SIG-M5 (cell line): ENCODE results near the gene ISM1.
"Not testable (repeated sequence)": the region's sequence is repeated elsewhere in the genome, so short reads cannot be mapped to it uniquely, and the experiment has no call there.

ENCODE experiments used
- DNase-seq: peaks from one replicate; lab custom pipeline; 2025; lab: John Stamatoyannopoulos, UW

The ISM1 gene

GRCh38 chr20:13221673-13222318 lies 722 bp downstream of the ISM1 start:
- no peak for DNase-seq

DNA sequence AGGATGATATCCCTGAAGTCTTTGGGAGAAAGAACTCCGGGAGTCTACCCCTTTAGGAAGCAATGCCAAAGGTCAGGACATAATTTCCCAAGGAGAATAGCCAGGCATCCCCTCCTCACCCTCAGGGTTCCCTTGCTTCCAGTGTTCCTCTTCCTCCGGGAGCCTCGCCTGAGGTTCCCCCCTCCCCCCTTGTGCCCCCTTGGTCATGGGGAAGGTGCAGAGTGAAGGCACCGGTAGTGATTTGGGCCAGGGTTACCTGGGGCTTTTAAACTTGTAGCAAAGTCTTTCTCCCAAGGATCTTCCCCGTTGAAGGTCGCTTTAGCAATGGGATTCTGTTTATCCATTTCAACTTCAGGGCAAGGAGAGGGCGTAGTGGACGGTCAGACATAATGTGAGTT lies 1.2 kb downstream of the ISM1 start:
- DNase-seq = no peak

DNA sequence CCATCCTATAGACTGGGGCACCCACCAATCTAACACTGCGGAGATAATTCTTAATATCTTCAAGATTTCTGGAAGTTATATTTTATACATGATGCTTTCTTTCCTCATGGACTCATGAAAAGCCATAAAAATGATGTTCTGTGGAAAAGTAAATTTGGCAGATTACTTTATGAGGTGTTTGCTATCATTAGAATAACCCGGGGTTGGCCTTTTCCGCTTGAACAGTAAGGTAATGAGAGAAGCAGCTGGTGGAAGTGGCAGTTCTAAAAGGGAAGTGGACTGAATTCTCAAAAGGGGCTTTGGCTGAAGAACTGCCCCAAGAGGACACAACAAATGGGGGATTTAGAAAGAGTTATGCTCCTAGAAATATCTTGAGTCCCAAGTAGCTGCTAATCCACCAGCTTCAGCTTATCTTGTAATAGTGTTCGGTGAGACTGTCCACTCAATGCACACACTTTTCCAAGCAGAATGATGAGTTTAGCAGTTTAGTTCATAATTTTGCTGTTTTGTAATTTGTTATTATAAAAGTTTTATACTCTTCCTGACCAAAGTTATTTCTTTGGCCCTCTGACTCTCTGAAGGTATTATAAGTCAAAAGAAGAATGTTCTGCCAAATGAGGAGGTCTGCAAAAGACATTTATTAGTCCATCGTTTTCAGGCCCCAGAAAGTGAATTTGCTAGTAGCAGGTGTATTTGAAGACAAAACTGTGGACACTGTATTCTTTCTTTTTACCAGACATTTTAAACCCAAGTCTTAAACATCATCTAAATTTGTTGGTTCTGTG lies 2.9 kb downstream of the ISM1 start:
- DNase-seq = no peak

DNA sequence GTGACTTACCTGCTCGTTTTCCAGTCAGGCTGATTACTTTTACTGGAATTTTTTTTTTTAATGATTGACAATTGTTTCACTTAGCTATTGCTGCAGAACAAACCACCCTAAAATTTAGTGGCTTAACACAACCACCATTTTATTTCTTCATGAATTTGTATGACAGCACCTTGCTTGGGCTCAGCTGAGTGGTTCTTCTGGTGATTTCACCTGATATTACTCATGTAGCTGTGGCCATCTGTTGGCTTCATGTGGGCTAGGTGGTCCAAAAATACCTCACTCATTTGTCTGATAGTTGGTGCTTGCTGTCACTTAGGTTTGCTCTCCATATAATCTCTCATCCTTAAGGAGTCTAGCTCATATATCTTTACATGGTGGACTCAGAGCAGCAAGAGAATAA lies 5.3 kb downstream of the ISM1 start:
- no peak for DNase-seq

GRCh38 chr20:13228771-13229170 lies 7.7 kb downstream of the ISM1 start:
- DNase-seq = no peak

- no peak for DNase-seq
Observed at GRCh38 chr20:13229538-13229937, 8.5 kb downstream of the ISM1 start.

GRCh38 chr20:13231031-13231752 lies 10.1 kb downstream of the ISM1 start:
- no peak for DNase-seq

GRCh38 chr20:13232999-13233398 lies 11.9 kb downstream of the ISM1 start:
- DNase-seq = no peak

DNA sequence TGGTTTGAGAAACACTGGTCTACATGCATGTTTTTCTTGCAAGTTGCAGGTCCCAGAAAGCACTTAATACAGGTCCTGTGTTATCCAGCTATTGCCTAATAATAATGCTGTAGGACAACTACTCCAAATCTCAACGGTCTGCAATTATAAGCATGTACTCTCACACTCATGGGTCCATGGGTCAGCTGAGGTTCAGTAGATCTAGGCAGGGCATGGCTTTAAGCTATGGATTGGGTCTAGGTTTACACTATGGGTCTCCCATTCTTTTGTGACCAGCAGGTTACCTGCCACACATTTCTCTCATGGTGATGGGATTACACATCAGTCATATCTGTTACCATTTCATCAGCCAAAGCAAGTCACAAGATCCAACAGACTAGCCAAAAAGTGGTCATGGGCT lies 13.9 kb downstream of the ISM1 start:
- no peak for DNase-seq

DNA sequence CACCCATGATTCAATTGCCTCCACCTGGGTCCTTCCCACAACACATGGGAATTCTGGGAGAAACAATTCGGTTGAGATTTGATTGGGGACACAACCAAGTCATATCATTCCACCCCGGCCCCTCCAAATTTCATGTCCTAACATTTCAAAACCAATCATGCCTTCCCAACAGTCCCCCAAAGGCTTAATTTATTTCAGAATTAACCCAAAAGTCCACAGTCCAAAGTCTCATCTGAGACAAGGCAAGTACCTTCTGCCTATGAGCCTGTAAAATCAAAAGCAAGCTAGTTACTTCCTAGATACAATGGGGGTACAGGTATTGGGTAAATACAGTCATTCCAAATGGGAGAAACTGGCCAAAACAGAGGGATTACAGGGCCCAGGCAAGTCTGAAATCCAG lies 15.3 kb downstream of the ISM1 start:
- DNase-seq = not testable (repeated sequence)

DNA sequence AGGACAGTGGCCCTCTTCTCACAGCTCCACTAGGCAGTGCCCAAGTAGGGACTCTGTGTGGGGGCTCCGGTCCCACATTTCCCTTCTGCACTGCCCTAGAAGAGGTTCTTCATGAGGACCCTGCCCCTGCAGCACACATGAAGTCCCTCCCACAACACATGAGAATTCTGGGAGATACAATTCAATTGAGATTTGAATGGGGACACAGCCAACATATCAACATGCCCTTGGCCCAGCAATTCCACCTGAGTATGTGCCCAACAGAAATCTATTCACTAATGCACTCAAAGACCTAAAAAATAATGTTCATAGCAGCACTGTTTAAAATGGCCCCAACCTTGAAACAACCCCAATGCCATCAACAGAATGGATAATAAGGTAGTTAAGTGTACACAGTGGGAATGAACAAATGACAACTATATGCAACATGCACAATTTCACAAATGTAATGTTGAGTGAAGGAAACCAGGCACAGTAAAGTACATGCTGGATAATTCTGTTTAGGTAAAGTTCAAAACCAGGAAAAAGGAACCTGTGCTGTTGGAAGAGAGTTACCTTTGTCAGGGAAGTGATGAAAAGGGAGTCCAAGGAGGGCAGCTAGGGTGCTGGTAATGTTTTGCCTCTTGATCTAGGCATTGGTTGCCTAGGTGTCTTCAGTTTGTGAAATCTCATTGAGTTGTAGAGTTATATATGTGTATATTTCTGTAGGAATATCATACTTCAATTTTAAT lies 16.1 kb downstream of the ISM1 start:
- DNase-seq = no peak

DNA sequence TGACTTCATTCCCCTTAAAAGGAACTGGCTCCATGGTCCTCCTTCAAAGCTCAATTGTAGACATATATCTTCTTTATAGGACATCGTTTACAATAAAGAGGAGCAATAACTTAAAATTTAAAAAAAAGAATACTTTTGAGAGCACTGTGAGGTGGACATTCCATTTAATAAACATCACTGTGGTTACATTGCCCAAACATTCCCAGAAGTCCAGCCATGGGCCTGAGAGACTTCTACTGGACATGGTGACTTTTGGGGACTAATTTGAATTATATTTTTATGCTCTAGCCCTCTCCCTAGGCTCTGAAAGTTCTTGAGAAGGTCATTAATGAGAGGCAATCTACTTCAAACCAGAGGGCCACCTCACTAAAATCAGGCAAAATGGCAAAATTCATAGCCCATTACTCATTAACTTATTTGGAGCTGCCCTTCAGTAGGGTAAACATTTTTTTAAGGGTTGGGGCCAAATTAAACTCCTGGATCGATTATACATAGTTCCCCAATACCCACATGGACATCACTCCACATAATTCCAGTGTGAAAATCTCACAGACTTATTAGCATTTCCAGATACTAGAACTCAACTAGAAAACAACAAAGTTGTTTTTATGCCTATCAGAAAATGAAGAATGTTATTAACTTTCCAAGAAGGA lies 17.1 kb downstream of the ISM1 start:
- DNase-seq = no peak

- no peak for DNase-seq
Observed at GRCh38 chr20:13243826-13244376, 22.8 kb downstream of the ISM1 start.

DNA sequence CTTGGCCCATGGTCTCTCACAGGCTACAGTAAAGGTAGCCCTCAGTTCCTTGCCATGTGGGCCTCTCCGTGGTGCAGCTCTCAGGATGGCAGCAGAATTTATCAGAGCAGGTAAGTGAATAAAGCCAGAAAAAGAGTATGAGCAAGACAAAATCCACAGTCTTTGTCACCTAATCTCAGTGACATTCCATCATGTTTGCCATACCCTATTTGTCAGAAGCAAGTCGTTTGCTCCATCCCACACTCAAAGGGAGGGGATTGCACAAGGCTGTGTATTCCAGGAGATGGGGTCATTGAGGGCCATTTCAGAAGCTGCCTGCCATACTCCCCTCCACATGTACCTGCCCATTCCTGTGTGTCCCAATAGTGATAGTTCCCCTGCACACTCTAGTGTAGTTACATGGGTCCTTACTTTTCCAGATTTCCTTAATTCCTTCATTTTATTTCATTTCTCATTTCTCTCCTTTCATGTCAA lies 24.2 kb downstream of the ISM1 start:
- DNase-seq = no peak

DNA sequence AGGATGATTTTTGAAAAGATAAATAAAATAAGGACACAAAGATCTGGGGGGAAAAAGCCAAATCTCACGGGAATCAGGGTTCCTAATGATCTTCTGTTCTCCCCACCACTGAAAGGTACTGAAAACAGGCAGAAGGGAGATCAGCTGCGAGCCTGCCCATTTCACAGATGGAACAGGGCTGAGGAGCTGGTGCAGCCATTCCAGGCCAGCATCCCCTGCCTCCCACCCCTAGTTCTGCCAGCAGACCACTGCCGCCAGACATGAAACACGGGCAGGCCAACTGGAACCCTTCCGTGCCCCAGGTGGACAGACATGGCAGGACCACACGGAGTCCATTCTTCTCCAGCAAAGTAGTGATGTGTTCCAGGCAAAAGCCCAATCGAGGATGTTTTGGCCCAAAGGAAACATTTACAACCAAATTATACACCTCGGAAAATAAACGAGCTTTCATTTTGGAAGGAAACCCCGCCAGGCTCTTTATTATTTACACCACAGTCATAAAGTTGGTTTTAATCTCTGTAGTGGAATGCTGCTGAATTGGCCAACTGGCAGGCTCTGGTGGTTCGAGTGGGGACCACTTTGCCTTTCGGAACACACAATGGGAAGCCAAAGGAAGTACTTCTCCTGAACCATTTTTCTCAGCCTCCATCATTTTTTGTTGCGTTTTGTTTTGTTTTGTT lies 28.2 kb downstream of the ISM1 start:
- no peak for DNase-seq

DNA sequence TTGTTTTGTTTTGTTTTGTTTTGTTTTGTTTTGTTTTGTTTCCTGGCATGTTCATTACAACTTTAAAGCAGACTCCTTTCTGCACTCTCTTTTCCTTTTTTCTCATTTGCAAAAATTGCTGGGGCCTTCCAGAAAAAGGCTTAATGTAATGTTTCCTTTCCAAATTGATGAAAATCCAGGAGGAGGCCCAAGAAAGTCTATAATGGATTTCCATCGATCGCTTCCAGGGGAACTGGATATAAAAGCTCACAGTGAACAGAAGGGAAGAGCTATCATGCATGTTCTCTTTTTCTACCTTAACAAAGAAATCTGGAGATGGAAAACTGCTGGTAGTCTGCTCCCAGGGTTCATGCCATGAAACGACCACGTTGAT lies 28.7 kb downstream of the ISM1 start:
- DNase-seq = no peak

GRCh38 chr20:13250251-13250650 lies 29.2 kb downstream of the ISM1 start:
- no peak for DNase-seq

DNA sequence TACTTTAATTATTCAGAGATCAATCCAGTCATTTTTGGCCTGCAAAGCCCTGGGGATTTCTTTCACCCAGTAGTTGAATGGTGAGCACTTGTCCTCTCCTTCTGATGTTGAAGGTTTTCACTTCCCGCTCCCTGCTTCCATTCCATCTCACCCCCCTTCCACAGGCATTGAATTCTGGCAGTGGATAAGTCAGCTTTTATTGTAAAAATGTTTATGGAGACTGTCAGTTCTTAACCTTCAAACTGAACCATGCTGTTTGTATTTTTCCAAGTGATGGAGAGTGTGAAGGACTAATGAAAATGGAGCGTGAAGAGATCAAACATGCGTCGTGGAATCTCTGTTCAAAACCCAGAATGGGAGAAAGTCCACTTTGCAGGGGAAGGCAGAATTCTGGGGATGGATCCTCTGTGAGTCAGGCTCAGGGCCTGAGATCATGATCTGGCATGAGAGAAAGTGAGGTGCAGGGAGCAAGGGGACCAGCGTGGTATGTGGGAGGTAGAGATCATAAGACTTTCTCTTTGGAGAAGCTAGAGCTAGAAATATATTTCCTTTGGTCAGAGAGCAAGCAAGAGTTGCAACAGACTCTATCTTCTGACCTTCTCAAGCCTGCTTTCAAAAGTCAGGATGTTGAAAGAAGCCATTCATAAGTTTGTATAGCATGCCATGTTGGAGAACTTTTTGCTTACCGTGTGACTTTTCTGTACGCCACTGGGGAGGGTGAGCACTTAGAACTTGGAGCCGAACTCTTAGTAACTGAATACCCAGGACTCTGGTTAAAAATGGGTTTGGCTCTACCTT lies 30.2 kb downstream of the ISM1 start:
- DNase-seq = no peak

DNA sequence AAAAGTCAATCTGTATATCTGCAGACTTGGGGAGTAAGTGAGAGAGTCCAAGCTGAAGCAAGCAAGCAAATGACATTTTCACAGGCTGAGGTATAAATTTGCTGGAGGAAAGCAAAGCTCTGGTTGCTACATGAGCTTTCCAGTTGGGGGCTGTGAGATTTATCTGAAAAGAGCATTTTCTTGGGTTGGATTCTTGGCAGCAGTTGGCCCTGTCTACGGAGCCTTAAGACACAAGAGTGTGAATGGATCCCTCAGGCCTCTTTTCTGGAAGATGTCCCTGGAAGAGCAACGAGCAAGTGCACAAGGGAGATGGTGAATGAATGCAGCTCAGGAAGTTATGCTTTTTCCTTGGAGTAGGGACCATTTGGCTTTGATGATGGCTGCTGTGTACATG lies 30.8 kb downstream of the ISM1 start:
- DNase-seq = no peak

DNA sequence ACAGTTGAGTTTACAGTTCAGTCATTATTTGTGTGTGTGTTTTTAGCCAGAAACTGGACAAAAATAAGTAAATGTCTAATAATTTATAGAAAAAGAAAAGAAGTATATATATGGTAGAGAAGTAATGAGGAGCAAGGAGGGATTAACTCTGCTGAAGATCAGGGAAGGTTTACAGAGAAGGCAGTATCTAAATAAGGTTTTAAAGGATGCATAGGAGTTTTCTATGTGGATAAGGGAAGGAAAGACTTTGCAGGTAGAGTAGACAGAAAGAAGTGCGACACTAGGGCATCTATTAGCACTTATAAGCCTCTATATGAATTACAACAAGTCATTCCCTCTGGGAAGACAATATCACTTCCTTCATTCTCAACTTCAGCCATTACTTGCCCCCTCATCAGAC lies 34.3 kb downstream of the ISM1 start:
- DNase-seq = no peak
